H1 (cell line): Measurements from ENCODE around the gene AGRP. TPM values are rescaled to one million over a fixed set of nuclear protein-coding genes. Genes with fewer than 3 reads are reported as not detected.
A peak's percentile ranks its signal among the peaks of the same experiment; 100 is the strongest.

Experiments used
- ASH2L ChIP-seq: fragments of 200-600, 300-600 bp; sonication (generic); IDR thresholded peaks from one replicate; pipeline ENCODE4 v1.7.1; 2017; ENCODE audit warnings: low read length
- BRCA1 ChIP-seq: IDR thresholded peaks from 2 replicates; pipeline ENCODE4 v1.6.1; 2012; ENCODE audit warnings: low read depth, low read length, improper control_type of control experiment
- CBX5 ChIP-seq: fragments of 300-800, 300-1000 bp; sonication (generic); IDR thresholded peaks from 2 replicates; pipeline ENCODE4 v1.7.1; 2016; ENCODE audit warnings: antibody characterized with exemption, low read length, low read depth
- CTBP2 ChIP-seq: IDR thresholded peaks from 2 replicates; pipeline ENCODE4 v1.7.0; 2011; ENCODE audit warnings: borderline replicate concordance, mild to moderate bottlenecking, moderate library complexity, mixed read lengths, low read length; ENCODE audit not compliant: insufficient read depth, insufficient read length
- EP300 ChIP-seq, 2 experiments: IDR thresholded peaks; 1 replicate in 1 of 2; 2 replicates in 1 of 2; pipeline ENCODE4 v1.6.1; 2011 to 2012; ENCODE audit warnings: low read depth in 2 of 2, low read length in 2 of 2, mild to moderate bottlenecking in 2 of 2, borderline replicate concordance in 1 of 2, inconsistent platforms in 1 of 2, moderate library complexity in 1 of 2
- KDM4A ChIP-seq: IDR thresholded peaks from one replicate; pipeline ENCODE4 v1.7.1; 2012; ENCODE audit warnings: low read depth, mild to moderate bottlenecking, moderate library complexity, low read length, inconsistent platforms; ENCODE audit not compliant: severe bottlenecking
- KDM5A ChIP-seq: fragments of 200-600 bp; IDR thresholded peaks from 2 replicates; pipeline ENCODE4 v1.7.1; 2012; ENCODE audit warnings: mild to moderate bottlenecking, low read length, inconsistent platforms, mixed read lengths
- MAFK ChIP-seq: IDR thresholded peaks from 2 replicates; pipeline ENCODE4 v1.6.1; 2012; ENCODE audit warnings: low read depth, mild to moderate bottlenecking, improper control_type of control experiment, low read length
- RAD21 ChIP-seq, 2 experiments: IDR thresholded peaks in 1 of 2; conservative IDR thresholded peaks in 1 of 2; 2 replicates each; pipeline ENCODE4 v1.6.1; 2011; ENCODE audit warnings: low read depth in 2 of 2, low read length in 2 of 2, improper control_type of control experiment in 1 of 2, inconsistent platforms in 1 of 2, mild to moderate bottlenecking in 1 of 2, moderate library complexity in 1 of 2
- RBBP5 ChIP-seq: IDR thresholded peaks from 2 replicates; pipeline ENCODE4 v1.7.1; 2012; ENCODE audit warnings: low read depth, mild to moderate bottlenecking, inconsistent platforms, low read length, moderate library complexity, borderline replicate concordance
- RFX5 ChIP-seq: IDR thresholded peaks from 2 replicates; pipeline ENCODE4 v1.6.1; 2011; ENCODE audit warnings: low read depth, low read length, improper control_type of control experiment, borderline replicate concordance
- RNF2 ChIP-seq: fragments of 200-900, 300-1000 bp; sonication (generic); IDR thresholded peaks from 2 replicates; pipeline ENCODE4 v1.7.1; 2016; ENCODE audit warnings: borderline replicate concordance, low read depth, mild to moderate bottlenecking, antibody characterized with exemption, low read length; ENCODE audit not compliant: poor library complexity, severe bottlenecking; ENCODE audit errors: missing control alignments
- RXRA ChIP-seq: IDR thresholded peaks from 2 replicates; pipeline ENCODE4 v1.6.1; 2011; ENCODE audit warnings: low read depth, mild to moderate bottlenecking, low read length, moderate library complexity; ENCODE audit not compliant: insufficient read depth
- SAP30 ChIP-seq: fragments of 300-600 bp; sonication (generic); IDR thresholded peaks from 2 replicates; pipeline ENCODE4 v1.7.1; 2012; ENCODE audit warnings: low read length, moderate library complexity, mild to moderate bottlenecking, inconsistent platforms; ENCODE audit not compliant: insufficient read depth, insufficient replicate concordance
- SP2 ChIP-seq: IDR thresholded peaks from 2 replicates; pipeline ENCODE4 v1.6.1; 2012; ENCODE audit warnings: mild to moderate bottlenecking, low read length, inconsistent platforms
- TBP ChIP-seq: IDR thresholded peaks from 2 replicates; pipeline ENCODE4 v1.6.1; 2011; ENCODE audit warnings: low read depth, low read length, improper control_type of control experiment
- TCF12 ChIP-seq: IDR thresholded peaks from 2 replicates; pipeline ENCODE4 v1.6.1; 2011; ENCODE audit warnings: low read depth, mild to moderate bottlenecking, low read length
- USF2 ChIP-seq: IDR thresholded peaks from 2 replicates; pipeline ENCODE4 v1.6.1; 2011; ENCODE audit warnings: low read length, improper control_type of control experiment
- YY1 ChIP-seq: IDR thresholded peaks from 2 replicates; pipeline ENCODE4 v1.6.1; 2011; ENCODE audit warnings: low read depth, mild to moderate bottlenecking, low read length
- polyA plus RNA-seq, 7 experiments: library from polyadenylated mRNA; depleted of rRNA in 3 of 7; stranded (reverse) in 5 of 7; unstranded in 2 of 7; fragments of >200 nt in 5 of 7; fragments of 200-250 nt in 2 of 7; gene quantifications; 1 replicate in 5 of 7; 2 replicates in 1 of 7; 4 replicates in 1 of 7; pipeline versions ENCODE4 v1.2.1 to v1.2.3, GENCODE V29; 2011 to 2013; ENCODE audit warnings: missing spikeins in 2 of 7, mixed read lengths in 2 of 7
- total RNA-seq: library from RNA; stranded (reverse); fragmentation: NEBNext Ultra II Directional; extraction: Animal tissue kit (Norgen Biotek cat#: 25700); gene quantifications from 2 replicates; pipeline ENCODE4 v1.2.1, GENCODE V29; 2021
- TF ChIP-seq, protein P1 (sequence below): IDR thresholded peaks from 2 replicates; pipeline ENCODE4 v1.6.1; 2012; ENCODE audit warnings: inconsistent platforms

The AGRP gene
- total and polyA plus RNA-seq, 2 of the 8 experiments (the other 6 are each of a cell fraction or from before 2014, with no cell fraction given): not detected

- TF ChIP-seq USF2 (no peak; the same call in 1 of the 2 replicates), YY1 (0 out of 2 replicates have a peak, but pooled peaks have one; percentile 26), RNF2 (no peak), MAFK (no peak; the same call in 1 of the 2 replicates), CTBP2 (peak; percentile 26), SAP30 (no peak), RXRA (no peak), RAD21 (IDR thresholded peaks at IDR 0.05 in 1 of 2, conservative IDR thresholded peaks at IDR 0.05 in 1 of 2; ENCODE audit: low read depth in 2 of 2, low read length in 2 of 2) (peak; percentile 93 to 95), SP2 (no peak), RFX5 (no peak), KDM5A (no peak), KDM4A (peak; percentile 91), CBX5 (no peak), TCF12 (0 out of 2 replicates have a peak, but pooled peaks have one; percentile 22), TBP (no peak; the same call in 1 of the 2 replicates), EP300 (IDR thresholded peaks at IDR 0.05; ENCODE audit: borderline replicate concordance in 1 of 2, low read depth in 2 of 2, low read length in 2 of 2) (0 out of 3 replicates have a peak, but pooled peaks of 1 of the 2 experiments have one; percentile 26), ASH2L (peak; percentile 85), RBBP5 (peak; percentile 46; the same call in 1 of the 2 replicates), BRCA1 (no peak)
- TF ChIP-seq, protein P1, sequence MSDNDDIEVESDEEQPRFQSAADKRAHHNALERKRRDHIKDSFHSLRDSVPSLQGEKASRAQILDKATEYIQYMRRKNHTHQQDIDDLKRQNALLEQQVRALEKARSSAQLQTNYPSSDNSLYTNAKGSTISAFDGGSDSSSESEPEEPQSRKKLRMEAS: no peak; the same call in 1 of the 2 replicates
These were observed 37.9 kb upstream of the AGRP start (continued) for GRCh38 chr16:67521095-67521804.
